NCI-H1694 treated with DMSO at 0.1 percent for 48 hours (cell line): ENCODE measurements around the gene SLC37A1.
A peak's percentile ranks its signal among the peaks of the same experiment; 100 is the strongest.

Experiments
- DNase-seq: peaks from one replicate; lab custom pipeline; 2025; lab: John Stamatoyannopoulos, UW

Gene SLC37A1

GRCh38 chr21:42479582-42479981, 34.1 kb upstream of the SLC37A1 start:
- DNase-seq, result no peak

- DNase-seq, result no peak
Measured at GRCh38 chr21:42480736-42481135, 32.9 kb upstream of the SLC37A1 start.

- no peak for DNase-seq
Measured at GRCh38 chr21:42481169-42481568, 32.5 kb upstream of the SLC37A1 start.

GRCh38 chr21:42484966-42485365, 28.7 kb upstream of the SLC37A1 start:
- no peak for DNase-seq

GRCh38 chr21:42486072-42486471, 27.6 kb upstream of the SLC37A1 start:
- DNase-seq, result no peak

- DNase-seq, result no peak
Measured at GRCh38 chr21:42486531-42486930, 27.1 kb upstream of the SLC37A1 start.

- no peak for DNase-seq
Measured at GRCh38 chr21:42489006-42489563, 24.6 kb upstream of the SLC37A1 start.

GRCh38 chr21:42489991-42490390, 23.7 kb upstream of the SLC37A1 start:
- DNase-seq, result no peak

- DNase-seq, result no peak
Measured at GRCh38 chr21:42490720-42491119, 22.9 kb upstream of the SLC37A1 start.

- no peak for DNase-seq
Measured at GRCh38 chr21:42491328-42491727, 22.3 kb upstream of the SLC37A1 start.

- no peak for DNase-seq
Measured at GRCh38 chr21:42492201-42492600, 21.5 kb upstream of the SLC37A1 start.

- no peak for DNase-seq
Measured at GRCh38 chr21:42493109-42494060, 20.3 kb upstream of the SLC37A1 start.

GRCh38 chr21:42495027-42495426, 18.6 kb upstream of the SLC37A1 start:
- DNase-seq, result no peak

GRCh38 chr21:42495765-42496119, 17.9 kb upstream of the SLC37A1 start:
- DNase-seq, result no peak

GRCh38 chr21:42496120-42496838, 17.4 kb upstream of the SLC37A1 start, which contains the start of gene RSPH1:
TSS of gene RSPH1 (minus strand) at chr21:42496224. CDS start at chr21:42496186, 38 bp downstream.
- DNase-seq, result peak; percentile 95

GRCh38 chr21:42496839-42497202, 16.8 kb upstream of the SLC37A1 start:
- DNase-seq, result no peak

GRCh38 chr21:42498012-42498411, 15.6 kb upstream of the SLC37A1 start:
- no peak for DNase-seq

- no peak for DNase-seq
Measured at GRCh38 chr21:42499444-42500112, 14.1 kb upstream of the SLC37A1 start.

- no peak for DNase-seq
Measured at GRCh38 chr21:42500225-42500624, 13.4 kb upstream of the SLC37A1 start.

GRCh38 chr21:42500736-42501135, 12.9 kb upstream of the SLC37A1 start:
- DNase-seq, result no peak

GRCh38 chr21:42503711-42504110, 9.9 kb upstream of the SLC37A1 start:
- DNase-seq, result no peak

- DNase-seq, result no peak
Measured at GRCh38 chr21:42505090-42505726, 8.4 kb upstream of the SLC37A1 start.
